GM18507 (cell line): Measurements from ENCODE around the gene ARSG.
"Not testable (repeated sequence)": the region's sequence is repeated elsewhere in the genome, so short reads cannot be mapped to it uniquely, and the experiment has no call there.

Experiments
- DNase-seq: peaks from one replicate; pipeline ENCODE4 v3.0.0; 2011; ENCODE audit warnings: low read depth; ENCODE audit not compliant: insufficient read length; ENCODE audit errors: extremely low spot score
- FAIRE-seq: peaks from 2 replicates; lab custom pipeline; 2011; peaks lifted over from hg19 to GRCh38; lab: Jason Lieb, UNC

The ARSG gene

GRCh38 chr17:68301438-68301959, 10.2 kb downstream of the ARSG start:
- DNase-seq, result no peak

GRCh38 chr17:68302066-68302564, 10.8 kb downstream of the ARSG start:
- FAIRE-seq (no peak), DNase-seq (no peak)

More at GRCh38 chr17:68301438-68301959, 10.2 kb downstream of the ARSG start:
- FAIRE-seq, result no peak

GRCh38 chr17:68302666-68303065, 11.4 kb downstream of the ARSG start:
- no peak for DNase-seq
- no peak for FAIRE-seq

- DNase-seq (no peak), FAIRE-seq (no peak)
Measured at GRCh38 chr17:68304706-68305105, 13.4 kb downstream of the ARSG start.

GRCh38 chr17:68305142-68305541, 13.8 kb downstream of the ARSG start:
- FAIRE-seq (no peak), DNase-seq (no peak)

GRCh38 chr17:68306819-68307218, 15.5 kb downstream of the ARSG start:
- DNase-seq (no peak), FAIRE-seq (no peak)

- FAIRE-seq, result no peak
- DNase-seq, result no peak
Measured at GRCh38 chr17:68307443-68307842, 16.1 kb downstream of the ARSG start.

GRCh38 chr17:68308486-68308885, 17.2 kb downstream of the ARSG start:
- not testable (repeated sequence) for DNase-seq, FAIRE-seq

GRCh38 chr17:68309066-68309670, 17.9 kb downstream of the ARSG start:
- DNase-seq, FAIRE-seq: not testable (repeated sequence)

- no peak for DNase-seq
- no peak for FAIRE-seq
Measured at GRCh38 chr17:68310152-68310551, 18.9 kb downstream of the ARSG start.

- FAIRE-seq (no peak), DNase-seq (no peak)
Measured at GRCh38 chr17:68314916-68315535, 23.7 kb downstream of the ARSG start.

GRCh38 chr17:68315930-68316329, 24.6 kb downstream of the ARSG start:
- FAIRE-seq (no peak), DNase-seq (no peak)

GRCh38 chr17:68317458-68317857, 26.2 kb downstream of the ARSG start:
- DNase-seq (no peak), FAIRE-seq (no peak)

GRCh38 chr17:68318103-68318991, 27.1 kb downstream of the ARSG start:
- DNase-seq, result no peak
- FAIRE-seq, result no peak

GRCh38 chr17:68319410-68320162, 28.3 kb downstream of the ARSG start:
- FAIRE-seq, result no peak

GRCh38 chr17:68320311-68320865, 29.1 kb downstream of the ARSG start:
- FAIRE-seq (no peak), DNase-seq (no peak)

More at GRCh38 chr17:68319410-68320162, 28.3 kb downstream of the ARSG start:
- no peak for DNase-seq

- DNase-seq (no peak), FAIRE-seq (no peak)
Measured at GRCh38 chr17:68320943-68321555, 29.8 kb downstream of the ARSG start.

GRCh38 chr17:68321556-68321954, 30.3 kb downstream of the ARSG start:
- FAIRE-seq (no peak), DNase-seq (no peak)

- FAIRE-seq (no peak), DNase-seq (no peak)
Measured at GRCh38 chr17:68322630-68323029, 31.3 kb downstream of the ARSG start.
